K562 (cell line): ENCODE results near the gene SLC35B1. TPM values are rescaled to one million over a fixed set of nuclear protein-coding genes. Genes with fewer than 3 reads are reported as not detected.

Experiments used
- ATAC-seq: fragments of 200-7000 bp; cut with Tn5 transposase; 3 replicates; pipeline ENCODE4 v1.9.1; 2020; ENCODE audit warnings: moderate library complexity
- BruUV-seq: library from RNA; stranded (reverse); fragments of 400-500 nt; replicated peaks from 2 replicates; lab custom pipeline; 2021; lab: Mats Ljungman, UMichigan
- CTCF ChIA-PET: fragments of 300-600 bp; formaldehyde crosslinking; extraction: SDS; loops from one replicate; lab custom pipeline; 2021; ENCODE audit warnings: low intra/inter-chr PET ratio; lab: Yijun Ruan, JAX
- POLR2A ChIA-PET: fragments of 300-600, 350-650 bp; sonication (Branson Sonifier 250); formaldehyde crosslinking; extraction: SDS; loops from one replicate; lab custom pipeline; 2021; ENCODE audit warnings: antibody characterized with exemption, inconsistent platforms; lab: Yijun Ruan, JAX
- DNase-seq, 4 experiments: peaks; one replicate each; pipeline versions ENCODE4 v3.0.0 to v3.0.0-alpha.2; 2011 to 2018; ENCODE audit warnings: low spot score in 3 of 4, mixed read lengths in 3 of 4; ENCODE audit errors: extremely low read depth in 1 of 4
- FAIRE-seq: peaks from 2 replicates; lab custom pipeline; 2011; peaks lifted over from hg19 to GRCh38; lab: Jason Lieb, UNC
- H2AFZ ChIP-seq: 2 replicates; pipeline ENCODE4 v1.6.0; 2011; ENCODE audit warnings: low read depth, low read length, control low read depth, inconsistent platforms
- H3K27ac ChIP-seq: fragments of 200-600 bp; 3 replicates; pipeline ENCODE4 v1.8.0; 2011; ENCODE audit warnings: low read depth, mild to moderate bottlenecking, control low read depth, inconsistent platforms, low read length, moderate library complexity, mixed read lengths; ENCODE audit errors: extremely low read depth
- H3K27me3 ChIP-seq, 2 experiments: fragments of 300-600 bp in 1 of 2; 2 replicates in 1 of 2; 3 replicates in 1 of 2; pipeline versions ENCODE4 v1.6.0 to v1.8.0; 2011; ENCODE audit warnings: inconsistent platforms in 2 of 2, low read length in 2 of 2, mild to moderate bottlenecking in 1 of 2, mixed read lengths in 1 of 2, moderate library complexity in 1 of 2; ENCODE audit not compliant: control insufficient read depth in 2 of 2, insufficient read depth in 2 of 2
- H3K36me3 ChIP-seq: fragments of 300-600 bp; 3 replicates; pipeline ENCODE4 v1.8.0; 2011; ENCODE audit warnings: mild to moderate bottlenecking, low read length, inconsistent platforms; ENCODE audit not compliant: control insufficient read depth, insufficient read depth
- H3K4me1 ChIP-seq, 2 experiments: fragments of 200-600 bp in 1 of 2; replicated peaks in 1 of 2; 2 replicates in 1 of 2; 3 replicates in 1 of 2; pipeline versions ENCODE4 v1.5.1 to v1.8.0; 2011; ENCODE audit warnings: inconsistent platforms in 2 of 2, low read length in 2 of 2, mild to moderate bottlenecking in 1 of 2, mixed read lengths in 1 of 2, moderate library complexity in 1 of 2; ENCODE audit not compliant: control insufficient read depth in 2 of 2, insufficient read depth in 2 of 2
- H3K4me2 ChIP-seq: 2 replicates; pipeline ENCODE4 v1.6.1; 2011; ENCODE audit warnings: low read length, control low read depth, inconsistent platforms, mixed read lengths; ENCODE audit not compliant: insufficient read depth
- H3K4me3 ChIP-seq: fragments of 200-600 bp; sonication (generic), shearing (Covaris generic); 2 replicates; pipeline ENCODE4 v1.5.1; 2016; ENCODE audit warnings: control low read depth, inconsistent platforms
- H3K79me2 ChIP-seq: fragments of 200-600 bp; 3 replicates; pipeline ENCODE4 v1.8.0; 2011; ENCODE audit warnings: low read length, inconsistent platforms; ENCODE audit not compliant: control insufficient read depth, insufficient read depth
- H3K9ac ChIP-seq, 2 experiments: 2 replicates each; pipeline versions ENCODE4 v1.6.0 to v1.6.1; 2011; ENCODE audit warnings: low read depth in 2 of 2, low read length in 2 of 2, control low read depth in 1 of 2, inconsistent platforms in 1 of 2, mild to moderate bottlenecking in 1 of 2, mixed read lengths in 1 of 2; ENCODE audit not compliant: insufficient read depth in 1 of 2
- H3K9me1 ChIP-seq: one replicate; pipeline ENCODE4 v1.6.0; 2011; ENCODE audit warnings: inconsistent platforms, mild to moderate bottlenecking, low read length, moderate library complexity; ENCODE audit not compliant: control insufficient read depth, insufficient read depth
- H3K9me3 ChIP-seq: replicated peaks from 2 replicates; pipeline ENCODE4 v1.5.1; 2011; ENCODE audit warnings: low read depth, low read length, inconsistent platforms; ENCODE audit not compliant: control insufficient read depth, insufficient read depth
- H4K20me1 ChIP-seq: replicated peaks from 2 replicates; pipeline ENCODE4 v1.6.1; 2011; ENCODE audit warnings: low read length, inconsistent platforms, mixed read lengths; ENCODE audit not compliant: control insufficient read depth, insufficient read depth
- ARHGAP35 ChIP-seq: fragments of 450-650 bp; IDR thresholded peaks from 2 replicates; pipeline ENCODE4 v1.6.1; 2018; ENCODE audit not compliant: partially characterized antibody
- BCOR ChIP-seq: fragments of 450-650 bp; IDR thresholded peaks from 2 replicates; pipeline ENCODE4 v1.6.1; 2016
- BMI1 ChIP-seq: fragments of 150-350 bp; IDR thresholded peaks from 2 replicates; pipeline ENCODE4 v1.6.1; 2014; ENCODE audit warnings: low read length
- CBFA2T3 ChIP-seq: fragments of 450-650 bp; IDR thresholded peaks from 2 replicates; pipeline ENCODE4 v1.6.1; 2017
- CCNT2 ChIP-seq: IDR thresholded peaks from 2 replicates; pipeline ENCODE4 v1.6.1; 2011; ENCODE audit warnings: borderline replicate concordance, low read depth, mild to moderate bottlenecking, moderate library complexity, mixed read lengths, low read length; ENCODE audit not compliant: insufficient read length; ENCODE audit errors: extremely low read depth
- GTF3C2 ChIP-seq: IDR thresholded peaks from 3 replicates; pipeline ENCODE4 v1.6.1; 2011; ENCODE audit warnings: borderline replicate concordance, mild to moderate bottlenecking, moderate library complexity; ENCODE audit not compliant: insufficient read length; ENCODE audit errors: extremely low read depth
- HDAC2 ChIP-seq: fragments of 450-650 bp; IDR thresholded peaks from 2 replicates; pipeline ENCODE4 v1.6.1; 2016; ENCODE audit warnings: mild to moderate bottlenecking
- KDM1A ChIP-seq, 2 experiments: fragments of 450-650 bp; IDR thresholded peaks; 2 replicates each; pipeline ENCODE4 v1.6.1; 2016; ENCODE audit warnings: mild to moderate bottlenecking in 2 of 2
- KDM5B ChIP-seq: fragments of 200-600 bp; sonication (generic); IDR thresholded peaks from 2 replicates; pipeline ENCODE4 v1.6.1; 2012; ENCODE audit warnings: low read depth, mild to moderate bottlenecking, moderate library complexity, low read length, control low read depth, inconsistent platforms; ENCODE audit not compliant: insufficient replicate concordance
- NFIC ChIP-seq: fragments of 450-650 bp; IDR thresholded peaks from 2 replicates; pipeline ENCODE4 v1.6.1; 2017; ENCODE audit warnings: mild to moderate bottlenecking, inconsistent platforms
- NR2F6 ChIP-seq: fragments of 450-650 bp; formaldehyde crosslinking; IDR thresholded peaks from 2 replicates; pipeline ENCODE4 v1.4.0; 2020; ENCODE audit warnings: mild to moderate bottlenecking
- POLR2A ChIP-seq: fragments of 450-650 bp; conservative IDR thresholded peaks from 2 replicates; pipeline ENCODE4 v1.6.1; 2016
- POLR2AphosphoS2 ChIP-seq: IDR thresholded peaks from 2 replicates; pipeline ENCODE4 v1.6.1; 2012; ENCODE audit warnings: low read length, improper control_type of control experiment
- RBM25 ChIP-seq: fragments of 200-400 bp; formaldehyde crosslinking; IDR thresholded peaks from 2 replicates; pipeline ENCODE4 v1.6.1; 2018; ENCODE audit warnings: low read length, low read depth, moderate library complexity; ENCODE audit not compliant: severe bottlenecking
- TCF3 ChIP-seq: sonication (generic); formaldehyde crosslinking; IDR thresholded peaks from 2 replicates; pipeline ENCODE4 v1.4.0; 2020; ENCODE audit warnings: mild to moderate bottlenecking, missing genetic modification reagents
- ZBTB17 ChIP-seq: fragments of 450-650 bp; formaldehyde crosslinking; IDR thresholded peaks from 2 replicates; pipeline ENCODE4 v1.4.0; 2020; ENCODE audit warnings: mild to moderate bottlenecking
- ZNF165 ChIP-seq: fragments of 250-450 bp; sonication (Bioruptor Pico); IDR thresholded peaks from 2 replicates; pipeline ENCODE4 v1.4.0; 2020; ENCODE audit warnings: borderline replicate concordance
- ZNF395 ChIP-seq: fragments of 200-800 bp; sonication (Bioruptor generic); IDR thresholded peaks from 2 replicates; pipeline ENCODE4 v1.6.1; 2017; ENCODE audit warnings: missing genetic modification characterization, missing compliant biosample characterization
- WGBS: fragments of 100-300 bp; shearing (Covaris generic); methylation state at CpG from one replicate; pipeline ENCODE4 v1.1.6; 2016; ENCODE audit warnings: low coverage, mixed read lengths; ENCODE audit not compliant: insufficient coverage; ENCODE audit errors: missing lambda C conversion rate; 5-methylcytosine and 5-hydroxymethylcytosine counted together
- in situ Hi-C: fragments of 300-500 bp; cut with MboI; formaldehyde crosslinking; loops from 4 replicates; pipeline ENCODE4 v1.15.0; 2018; ENCODE audit warnings: inconsistent platforms, mixed read lengths
- intact Hi-C: fragments of 100-400 bp; cut with micrococcal nuclease; formaldehyde crosslinking; loops from 2 replicates; pipeline ENCODE4 v1.14.2; 2022
- polyA plus RNA-seq, 8 experiments: library from polyadenylated mRNA; depleted of rRNA in 4 of 8; stranded (reverse) in 5 of 8; unstranded in 3 of 8; fragments of >200 nt; fragmentation: Nextera tagmentation in 2 of 8; fragmentation: Illumina TruSeq in 1 of 8; extraction: Ambion mirVana in 2 of 8; extraction: Trizol in 1 of 8; gene quantifications; 2 replicates each; pipeline versions ENCODE4 v1.2.1 to v1.2.3, GENCODE V29; 2011 to 2014; ENCODE audit warnings: inconsistent platforms in 1 of 8, missing spikeins in 1 of 8
- total RNA-seq, 7 experiments: library from RNA; depleted of rRNA in 6 of 7; stranded (reverse); fragments of >200 nt in 6 of 7; fragmentation: Illumina TruSeq in 2 of 7; extraction: Trizol in 2 of 7; gene quantifications; 2 replicates each; pipeline versions ENCODE4 v1.2.1 to v1.2.3, GENCODE V29; 2011 to 2021; ENCODE audit warnings: low replicate concordance in 1 of 7

SLC35B1 gene
- total and polyA plus RNA-seq, 9 of the 15 experiments (the other 6 are each of a cell fraction or from before 2014, with no cell fraction given) = 51.4 to 87.9 (median 66.3) TPM

- no peak for DNase-seq
- H3K4me2 ChIP-seq = no peak overlapping the region
- no peak overlapping the region for H3K4me3 ChIP-seq
- no peak overlapping the region for H2AFZ ChIP-seq
- intact Hi-C loops = no loop called here
- H3K9ac ChIP-seq = no peak overlapping the region
- H3K79me2 ChIP-seq = peaks cover 67% of the 10 kb centered on the region
- no TSS peak for BruUV-seq
- peak; percentile 40 for FAIRE-seq
- no peak for ATAC-seq
- H3K27me3 ChIP-seq = no peaks in the 10 kb centered on the region
- in situ Hi-C loops = no loop called here
- no peak overlapping the region for H3K27ac ChIP-seq
- CTCF ChIA-PET = no interaction called here
- peaks cover 0 to 8% of the 10 kb centered on the region in 2 experiments; a peak in 4 of 5 replicates for H3K4me1 ChIP-seq
- POLR2A ChIA-PET = interaction anchor here (0.6 to 1.7 kb wide), 2 partner anchors 17 to 494 kb away, joined by 4 to 6 read pairs; partner anchors contain the start of gene SLC35B1
- WGBS = 46% methylated on average over 7 of the region's 7 CpGs
- H3K9me1 ChIP-seq = no peaks in the 10 kb centered on the region
- H4K20me1 ChIP-seq = peaks cover 37% of the 10 kb centered on the region; the same call in 1 of the 2 replicates
- peak in 1 of 2 experiments; percentile 37; a peak in 2 of 4 replicates for TF ChIP-seq KDM1A (IDR thresholded peaks at IDR 0.05)
- no peak for TF ChIP-seq GTF3C2
- TF ChIP-seq BCOR = 0 out of 2 replicates have a peak, but pooled peaks have one; percentile 54
- TF ChIP-seq HDAC2 = 0 out of 2 replicates have a peak, but pooled peaks have one; percentile 23
- TF ChIP-seq POLR2A = no peak
- TF ChIP-seq RBM25 = peak; percentile 66
- TF ChIP-seq ZBTB17 (CRISPR knock-in tag) = no peak
- peak; percentile 65 for TF ChIP-seq CBFA2T3
- TF ChIP-seq KDM5B = no peak
- TF ChIP-seq ZNF165 (CRISPR knock-in tag) = no peak
- TF ChIP-seq TCF3 (CRISPR knock-in tag) = 0 out of 2 replicates have a peak, but pooled peaks have one; percentile 12
- no peak for TF ChIP-seq ZNF395 (CRISPR knock-in tag)
- TF ChIP-seq NFIC = 0 out of 2 replicates have a peak, but pooled peaks have one; percentile 6
- no peak for TF ChIP-seq NR2F6
- no peak for TF ChIP-seq CCNT2
- TF ChIP-seq BMI1 = no peak
- TF ChIP-seq POLR2AphosphoS2 = no peak
- no peak for TF ChIP-seq ARHGAP35
- H3K9me3 ChIP-seq = no peaks in the 10 kb centered on the region
- H3K36me3 ChIP-seq = peaks cover 95% of the 10 kb centered on the region
Observed at GRCh38 chr17:49725452-49726130, 17.8 kb upstream of the SLC35B1 start.
